Activated CD4-positive, alpha-beta T cell treated with anti-CD3 and anti-CD28 coated beads for 4 hours (primary cell): ENCODE results near the gene SLC24A3.

Experiments
- DNase-seq, 2 donors: peaks; one replicate each; pipeline ENCODE4 v3.0.0-alpha.2; 2020

SLC24A3 gene

DNA sequence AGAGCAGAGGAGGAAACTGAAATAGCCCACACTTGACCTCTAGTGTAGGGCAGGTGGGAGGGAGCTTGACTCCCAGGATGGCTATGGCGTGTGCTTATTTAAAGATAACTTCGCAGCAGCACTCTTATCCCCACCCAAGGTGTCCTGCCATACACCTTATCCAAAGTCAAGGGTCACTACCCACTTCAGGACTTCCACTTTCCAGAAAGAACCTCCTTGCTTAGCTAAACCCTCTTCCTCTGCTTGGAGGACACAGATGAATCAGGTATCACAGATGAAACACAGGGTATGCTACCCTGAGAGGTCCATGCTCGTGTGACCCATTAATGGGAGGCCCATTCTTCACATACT is 547.9 kb downstream of the SLC24A3 start:
- no peak for DNase-seq

DNA sequence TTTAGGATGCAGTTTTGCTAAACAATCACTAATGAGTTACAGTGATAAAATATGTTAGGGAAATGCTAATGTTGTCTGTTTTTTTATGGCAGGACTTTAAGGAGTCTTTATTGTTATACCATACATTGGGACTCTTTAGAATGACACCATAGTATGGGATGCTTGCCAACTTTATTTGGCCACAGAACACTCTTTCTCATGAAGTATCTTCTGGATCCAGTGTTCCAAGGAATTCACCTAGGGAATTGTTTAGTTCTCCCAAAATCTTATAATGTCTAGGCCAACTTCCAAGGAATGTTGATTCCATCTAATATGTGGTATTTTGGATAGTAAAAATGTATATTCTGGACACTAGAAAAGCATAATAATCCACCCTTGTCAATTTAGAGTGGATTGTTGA is 548.9 kb downstream of the SLC24A3 start:
- no peak for DNase-seq

DNA sequence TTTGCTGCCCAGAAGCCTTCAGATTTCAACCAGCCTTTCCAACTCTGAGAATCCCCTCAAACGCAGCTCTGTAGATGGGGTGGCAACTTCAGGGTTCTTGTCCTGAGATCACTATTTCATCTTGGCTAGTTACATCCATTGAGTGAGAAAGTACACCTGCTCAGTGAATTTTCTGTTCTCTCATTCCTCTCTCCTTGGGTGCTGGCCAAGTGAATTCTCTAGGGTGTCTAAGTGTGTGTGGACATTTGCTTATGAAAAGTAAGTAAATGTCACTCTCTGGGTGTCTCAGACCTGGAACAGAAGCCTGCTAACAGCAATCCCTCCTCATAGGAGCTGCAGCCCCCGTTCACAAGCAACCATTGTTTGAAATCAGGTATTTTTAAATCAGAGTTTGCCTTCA is 549.4 kb downstream of the SLC24A3 start:
- DNase-seq, result no peak

DNA sequence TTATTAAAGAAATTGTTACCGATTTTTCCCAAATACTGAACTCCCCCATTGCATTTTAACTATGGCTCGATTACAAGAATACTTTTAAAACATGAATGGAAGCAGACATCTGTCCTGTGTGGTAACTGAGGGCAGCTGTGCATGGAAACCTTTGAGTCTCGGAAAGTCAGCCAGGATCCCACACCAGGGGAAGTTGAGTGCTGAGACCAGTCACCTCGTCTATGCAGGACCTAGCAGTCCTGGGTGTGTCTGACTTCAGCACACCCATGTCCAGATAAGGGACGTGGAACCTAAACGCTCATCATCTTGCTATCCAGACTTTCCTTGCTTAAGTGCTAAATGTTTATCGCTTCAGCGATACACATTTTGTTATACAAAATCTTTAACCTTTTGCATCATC is 551.8 kb downstream of the SLC24A3 start:
- DNase-seq, result no peak

DNA sequence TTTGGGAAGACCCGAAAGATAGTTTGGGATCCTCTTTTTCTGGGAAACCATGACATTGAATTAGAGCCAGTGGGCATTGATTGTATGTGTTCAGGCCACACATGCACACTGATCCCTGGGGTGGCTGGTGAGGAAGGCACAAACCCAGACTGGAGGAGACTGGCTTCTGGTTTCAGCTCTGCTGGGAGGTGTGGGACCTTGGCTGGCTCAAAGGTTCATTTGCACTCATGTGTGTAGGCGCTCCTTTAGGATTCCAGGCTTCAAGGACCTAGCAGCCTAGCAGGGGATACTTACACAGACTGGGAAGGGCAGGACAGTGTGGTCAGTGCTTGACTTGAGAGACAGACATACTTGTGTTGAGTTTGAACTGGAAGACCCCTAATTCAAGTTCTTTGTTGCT is 552.8 kb downstream of the SLC24A3 start:
- DNase-seq, result no peak

DNA sequence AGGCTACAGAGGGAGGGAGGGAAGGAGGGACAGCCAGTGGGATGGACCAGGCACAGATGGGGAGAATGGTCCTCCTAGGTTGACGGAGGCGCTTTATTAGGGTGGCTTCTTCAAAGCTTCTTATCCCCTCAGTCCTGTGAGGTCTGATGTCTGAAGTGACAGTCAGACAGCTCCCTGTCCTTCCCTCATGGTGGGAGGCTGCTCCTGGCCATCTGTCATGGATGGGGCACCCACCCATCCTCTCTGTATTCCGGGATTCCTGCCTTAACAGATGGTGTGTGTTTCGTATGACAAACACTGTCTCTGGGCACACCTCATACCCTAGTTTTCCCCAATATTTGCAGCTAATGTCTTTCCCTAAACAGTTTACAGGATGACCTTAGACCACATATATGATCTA is 553.5 kb downstream of the SLC24A3 start:
- DNase-seq, result no peak

DNA sequence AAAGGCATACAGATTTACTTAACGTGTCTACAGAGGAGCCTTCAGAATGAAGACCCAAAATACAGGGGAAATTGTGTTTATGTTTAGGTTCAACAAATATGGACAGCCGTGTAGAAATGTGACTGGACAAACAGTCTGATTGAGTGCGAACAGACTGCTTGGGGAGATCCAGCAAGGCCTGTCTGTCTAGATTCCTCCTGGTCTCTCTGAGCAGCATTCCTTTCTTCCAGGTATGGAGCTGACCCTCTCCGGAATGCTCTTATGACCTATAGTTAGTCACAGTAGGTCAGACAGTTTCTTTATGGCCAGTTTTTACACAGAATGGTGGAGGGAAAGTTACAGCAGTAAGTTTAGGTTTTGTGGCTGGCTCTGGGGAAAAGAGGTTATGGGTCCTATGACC is 554.6 kb downstream of the SLC24A3 start:
- DNase-seq, result no peak

DNA sequence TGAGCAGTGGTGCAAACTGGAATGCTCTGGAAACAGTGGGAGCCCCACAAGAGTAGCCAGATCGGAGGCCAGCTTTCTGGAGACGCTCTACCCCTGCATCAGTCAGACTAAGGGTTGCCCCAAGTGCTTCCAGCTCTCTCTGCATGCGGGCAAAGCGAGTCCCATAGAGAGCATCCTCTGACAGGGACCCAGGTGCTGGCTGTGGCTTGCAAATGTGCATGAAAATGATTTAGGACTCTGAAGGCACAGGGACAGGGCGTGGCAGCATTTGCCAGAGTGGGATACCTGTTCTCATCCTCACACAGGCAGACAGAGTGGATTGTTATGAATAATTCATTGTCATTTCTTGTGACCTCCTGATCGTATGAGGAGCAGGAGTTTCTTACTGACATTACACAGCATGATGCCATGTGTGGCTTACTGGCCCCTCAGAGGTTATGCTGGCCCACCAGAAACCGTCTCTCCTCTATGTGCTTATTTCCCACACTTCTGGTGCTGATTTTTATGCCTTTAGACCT is 555.9 kb downstream of the SLC24A3 start:
- no peak for DNase-seq

DNA sequence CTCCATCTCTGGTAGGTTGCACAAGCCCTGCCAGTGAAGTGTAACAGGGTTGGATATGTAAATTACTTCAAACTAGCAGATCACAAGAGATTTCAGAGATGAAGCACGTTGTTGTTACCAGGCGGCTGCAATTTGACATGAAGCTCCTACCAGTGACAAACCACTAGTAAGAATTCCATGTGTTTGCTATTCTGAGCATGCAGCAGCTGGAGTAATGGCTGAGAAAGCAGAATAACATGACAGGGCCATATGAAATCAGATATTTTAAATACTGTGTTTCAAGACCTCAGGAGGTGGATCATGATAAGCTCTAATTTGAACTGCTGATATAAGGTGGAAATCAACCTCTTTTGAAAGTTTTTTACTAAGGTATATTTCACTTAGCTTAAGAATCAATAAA is 557.1 kb downstream of the SLC24A3 start:
- DNase-seq, result no peak

DNA sequence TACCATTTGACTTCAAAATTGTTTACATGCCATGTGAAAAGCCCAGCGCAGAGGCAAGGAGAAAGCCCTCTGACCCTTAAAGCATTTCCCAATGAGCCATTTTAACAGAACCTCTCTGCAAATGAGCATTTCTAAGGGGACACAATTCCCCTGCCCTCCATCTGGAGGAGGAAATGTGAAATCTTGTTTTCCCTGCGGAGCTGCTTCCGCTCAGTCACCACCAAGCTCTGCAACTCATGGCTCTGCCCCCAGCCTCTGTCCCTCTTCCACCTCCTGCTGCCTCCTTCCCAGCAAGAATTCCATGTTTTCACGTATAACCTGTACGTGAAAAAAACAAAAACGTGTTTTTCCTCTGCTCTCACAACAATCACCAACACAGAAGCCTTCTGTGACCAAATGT is 557.9 kb downstream of the SLC24A3 start:
- DNase-seq, result no peak

DNA sequence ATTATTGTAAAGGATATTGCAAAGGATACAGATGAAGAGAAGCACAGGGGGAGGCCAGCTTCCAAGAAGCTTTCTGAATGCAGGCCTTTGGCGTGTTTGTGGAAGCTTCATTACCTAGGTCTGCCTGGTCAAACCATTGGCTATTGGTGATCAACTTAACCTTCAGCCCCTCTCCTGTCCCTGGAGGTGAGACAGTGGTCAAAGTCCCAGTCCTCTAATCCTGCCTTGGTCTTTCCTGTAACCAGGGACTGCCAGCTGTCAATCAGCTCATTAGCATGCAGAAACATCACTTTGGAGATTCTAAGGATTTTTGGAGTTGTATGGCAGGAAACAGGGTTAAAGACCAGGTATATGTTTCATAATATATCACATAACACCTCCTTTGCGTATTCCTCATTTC is 558.6 kb downstream of the SLC24A3 start:
- DNase-seq, result no peak
